HG03175 (cell line): ENCODE data around the gene STX16.
A peak's percentile ranks its signal among the peaks of the same experiment; 100 is the strongest.

Source experiments
- ATAC-seq: cut with Tn5 transposase; IDR thresholded peaks from one replicate; pipeline ENCODE4 v1.9.1; 2021; ENCODE audit warnings: mild to moderate bottlenecking, moderate library complexity; ENCODE audit not compliant: unreplicated experiment

Gene STX16

DNA sequence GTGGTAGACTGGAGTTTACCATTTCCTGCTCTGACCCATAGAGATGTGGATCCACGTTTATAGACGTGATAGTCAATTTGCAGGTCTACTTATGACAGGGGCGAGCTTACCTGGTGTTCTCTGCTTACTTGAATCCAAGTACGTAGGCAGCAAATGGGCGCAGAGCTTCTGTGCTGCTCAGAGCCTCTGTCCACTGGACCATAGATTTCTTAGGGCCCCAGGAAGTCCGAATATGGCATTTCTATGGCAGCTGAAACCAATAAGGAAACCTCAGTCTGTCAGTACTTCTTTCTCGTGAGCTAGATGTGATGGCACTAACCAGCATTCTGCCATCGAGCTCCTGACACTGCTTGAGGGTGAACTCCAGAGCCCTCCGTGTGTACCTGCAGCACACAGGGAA is 22.0 kb downstream of the STX16 start:
- no peak for ATAC-seq

DNA sequence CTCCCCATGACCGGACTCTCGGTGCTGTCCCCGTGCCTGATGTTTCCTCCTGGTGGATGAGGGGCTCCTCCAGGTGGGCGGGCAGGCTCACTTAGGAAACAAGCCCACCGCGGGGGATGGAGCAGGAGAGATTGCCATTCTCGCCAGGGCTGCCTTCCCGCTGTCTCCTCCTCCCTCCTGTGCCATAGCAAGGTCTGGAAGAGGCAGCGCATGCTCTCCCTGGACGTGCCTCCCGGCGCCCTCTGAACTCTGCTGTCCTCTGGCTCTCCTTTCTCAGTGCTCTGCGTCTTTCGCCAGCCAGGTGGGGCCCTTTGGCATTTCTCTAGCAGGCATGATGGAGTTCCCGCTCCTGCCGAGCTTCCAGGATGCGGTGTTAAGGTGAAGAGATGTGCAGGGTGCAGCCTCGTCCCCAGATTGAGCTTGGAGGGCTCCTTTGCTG is 24.1 kb downstream of the STX16 start:
- ATAC-seq = no peak

DNA sequence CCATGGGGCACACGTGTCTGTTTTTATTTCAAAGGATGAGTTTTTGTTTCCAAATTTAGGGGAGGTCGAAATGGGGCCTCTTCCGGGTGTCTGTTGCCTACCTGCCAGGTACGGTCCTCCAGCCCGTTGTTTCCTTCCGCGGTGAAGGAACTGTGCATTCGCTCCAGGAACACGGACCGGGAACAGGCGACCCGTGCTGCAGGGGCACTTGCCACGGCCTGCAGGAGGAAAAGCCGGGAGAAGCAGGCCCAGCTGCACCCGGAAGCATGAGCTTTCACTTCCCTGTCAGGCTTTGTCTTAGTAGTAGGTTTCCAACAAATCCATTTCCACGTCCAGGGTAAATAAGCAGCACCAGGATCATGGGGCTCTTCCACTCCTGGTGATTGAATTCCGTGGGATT is 24.6 kb downstream of the STX16 start:
- ATAC-seq = no peak

DNA sequence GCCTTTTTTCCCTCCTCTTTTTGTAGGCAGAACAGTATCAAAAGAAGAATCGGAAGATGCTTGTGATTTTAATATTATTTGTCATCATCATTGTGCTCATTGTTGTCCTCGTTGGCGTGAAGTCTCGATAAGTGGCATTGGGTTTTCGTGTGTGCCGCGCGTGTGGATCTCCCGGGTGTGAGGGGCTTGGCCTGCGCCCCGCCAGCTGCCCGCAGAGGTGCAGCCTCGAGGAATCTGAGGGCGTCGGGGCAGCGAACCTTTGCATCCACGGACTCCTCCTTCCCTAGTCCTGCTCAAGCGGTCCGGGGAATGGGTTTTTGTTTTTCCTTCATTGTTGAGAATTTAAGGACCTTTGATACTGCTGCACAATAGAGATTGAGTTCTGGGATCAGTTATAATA is 25.1 kb downstream of the STX16 start:
- no peak for ATAC-seq

DNA sequence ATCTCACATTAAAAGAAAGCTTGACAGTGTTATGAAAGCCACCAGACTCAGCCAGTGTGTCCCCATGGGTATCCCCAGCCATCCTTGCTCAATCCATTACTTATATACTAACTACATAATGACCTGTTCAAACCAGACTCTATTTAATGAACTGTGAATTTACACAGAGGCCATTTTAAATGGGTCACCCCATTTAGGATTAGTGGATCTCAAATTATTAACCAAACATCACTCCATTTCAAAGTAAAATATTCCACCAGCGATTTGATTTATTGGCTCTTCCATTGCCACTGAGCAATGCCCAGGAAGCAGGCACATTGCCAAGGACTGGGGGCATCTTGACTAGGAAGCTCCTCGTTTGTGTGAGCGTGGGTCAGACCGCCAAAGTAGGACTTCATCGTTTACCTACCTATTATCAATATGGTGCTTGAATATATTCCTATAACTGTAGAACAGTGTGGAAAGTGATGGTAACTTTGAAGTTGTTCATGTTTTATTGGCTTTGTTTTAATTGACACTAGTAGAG is 26.1 kb downstream of the STX16 start:
- ATAC-seq = no peak

DNA sequence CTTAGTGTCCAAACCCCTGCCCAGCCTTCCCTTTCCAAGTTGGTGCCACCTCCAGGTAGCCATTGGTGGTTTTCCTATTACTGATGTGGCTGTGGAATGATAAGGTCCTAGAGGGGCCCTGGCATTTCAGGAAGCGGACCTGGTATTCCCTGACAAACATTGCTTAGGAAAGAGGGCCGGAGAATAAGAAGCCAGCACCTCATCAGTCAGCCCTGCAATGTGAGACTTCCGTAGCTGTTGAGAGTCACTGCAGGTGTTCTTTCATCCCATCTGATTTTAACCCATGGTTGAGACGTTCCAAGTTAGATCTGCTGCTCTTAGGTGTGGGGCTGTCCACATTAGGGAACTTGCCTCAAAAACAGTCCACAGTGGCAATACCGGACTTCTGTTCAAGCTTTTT is 26.7 kb downstream of the STX16 start:
- ATAC-seq = no peak

DNA sequence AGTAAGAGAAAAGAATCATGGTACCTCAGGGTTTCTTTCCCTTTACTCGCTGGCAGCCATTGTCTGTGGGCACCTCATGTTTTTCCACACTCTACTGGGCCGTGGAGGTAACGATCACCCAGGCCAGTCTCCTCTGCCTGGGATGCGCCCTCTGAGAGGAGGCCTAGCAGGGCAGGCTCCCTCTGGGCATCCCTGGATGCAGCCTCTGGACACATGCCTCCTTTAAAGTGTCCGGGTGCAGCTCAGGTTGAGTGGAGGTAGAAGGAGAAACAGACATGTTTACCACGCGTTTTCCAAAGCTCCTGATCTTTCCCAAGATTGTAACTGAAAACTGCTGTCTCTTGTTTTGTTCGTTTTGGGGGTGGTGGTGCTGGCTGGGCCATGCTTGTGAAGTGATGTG is 27.7 kb downstream of the STX16 start:
- no peak for ATAC-seq

DNA sequence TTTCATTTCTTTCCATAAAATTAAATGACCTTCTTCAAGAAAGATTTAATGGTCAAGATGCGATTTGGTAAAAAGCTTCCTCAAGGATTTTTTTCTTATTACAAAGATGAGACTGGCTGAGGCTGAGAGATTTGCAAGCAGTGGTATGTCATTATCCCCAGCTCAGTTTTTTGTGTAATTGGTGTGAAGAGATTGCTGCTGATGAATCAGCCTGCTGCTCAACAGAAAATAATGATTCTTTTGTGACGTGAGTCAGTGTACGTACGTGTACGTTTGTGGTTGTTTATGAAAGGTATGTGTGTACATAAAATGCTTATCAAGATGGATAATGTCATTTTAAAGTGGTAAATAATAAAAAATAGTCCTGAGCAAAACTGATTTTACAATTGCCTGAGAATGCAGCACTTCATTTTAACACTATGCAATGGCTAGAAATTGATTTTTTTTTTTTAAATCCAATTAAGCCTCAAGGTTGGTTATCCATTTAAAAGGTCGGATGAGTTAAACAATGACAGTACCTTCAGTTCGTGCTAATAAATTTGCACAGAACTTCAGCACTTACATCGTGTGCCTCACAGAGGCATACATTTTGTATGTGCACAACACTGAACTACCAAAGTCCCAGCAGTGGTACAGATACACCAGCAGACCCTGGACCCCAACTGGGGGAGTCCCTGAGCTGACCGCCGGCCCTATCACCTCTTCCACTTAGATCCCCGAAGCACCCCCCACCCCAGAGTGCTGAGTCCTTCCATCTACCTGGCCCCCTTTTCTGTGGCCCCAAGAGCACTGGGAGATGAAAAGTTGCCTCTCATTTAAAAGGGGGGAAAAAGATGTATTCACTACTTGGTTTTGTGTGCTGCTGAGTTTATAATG is 31.8 kb downstream of the STX16 start:
- no peak for ATAC-seq

DNA sequence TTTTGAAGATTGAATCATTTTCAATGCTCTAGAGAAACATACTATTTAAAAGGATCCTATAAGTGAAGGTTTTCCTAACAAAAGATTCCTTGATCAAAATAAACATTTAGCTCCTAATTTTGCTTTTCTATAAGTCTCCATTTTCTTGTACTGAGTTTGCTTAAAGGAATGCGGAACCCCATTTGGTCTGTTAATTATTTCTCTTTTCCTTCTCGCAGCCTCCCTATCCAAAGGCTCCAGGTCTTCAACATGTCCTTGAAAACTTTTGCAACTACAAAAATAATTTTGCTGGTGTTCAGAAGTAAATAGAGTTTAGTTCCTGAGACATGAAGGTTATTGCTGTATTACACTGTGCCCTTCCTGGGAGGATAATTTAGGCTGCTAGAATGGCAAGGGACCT is 33.2 kb downstream of the STX16 start:
- ATAC-seq = no peak

DNA sequence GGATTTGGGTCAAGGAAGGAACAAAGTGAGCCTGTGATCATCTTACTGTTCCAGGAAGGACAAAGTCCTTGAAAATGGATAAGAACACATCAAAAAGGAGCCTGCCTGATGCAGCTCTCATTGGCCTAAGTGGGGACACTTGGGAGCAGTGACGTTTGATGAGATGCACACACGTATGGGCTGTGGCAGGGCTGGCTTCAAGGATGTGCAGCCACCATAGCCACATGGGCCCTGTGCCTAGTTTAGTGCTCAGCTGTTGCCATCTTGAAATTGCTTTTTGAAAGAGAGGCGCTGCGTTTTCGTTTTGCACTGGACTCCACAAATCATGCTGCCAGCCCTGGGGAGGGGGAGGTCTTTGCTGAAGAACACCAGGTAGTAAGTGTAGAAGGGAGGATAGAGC is 34.9 kb downstream of the STX16 start:
- no peak for ATAC-seq

DNA sequence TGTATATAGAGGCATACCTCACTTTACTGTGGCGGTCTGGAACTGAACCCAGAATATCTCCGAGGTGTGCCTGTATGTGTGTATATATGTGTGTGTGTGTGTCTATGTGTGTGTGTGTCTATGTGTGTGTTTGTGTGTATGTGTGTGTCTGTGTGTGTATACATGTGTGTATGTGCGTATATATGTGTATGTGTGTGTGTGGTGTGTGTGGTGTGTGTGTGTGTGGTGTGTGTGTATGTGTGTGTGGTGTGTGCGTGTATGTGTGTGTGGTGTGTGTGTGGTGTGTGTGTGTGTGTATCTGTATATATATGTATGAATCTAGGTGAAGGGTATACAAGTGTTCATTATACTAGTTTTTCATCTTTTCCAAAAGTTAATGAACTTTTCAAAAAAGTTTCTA is 37.3 kb downstream of the STX16 start:
- no peak for ATAC-seq

DNA sequence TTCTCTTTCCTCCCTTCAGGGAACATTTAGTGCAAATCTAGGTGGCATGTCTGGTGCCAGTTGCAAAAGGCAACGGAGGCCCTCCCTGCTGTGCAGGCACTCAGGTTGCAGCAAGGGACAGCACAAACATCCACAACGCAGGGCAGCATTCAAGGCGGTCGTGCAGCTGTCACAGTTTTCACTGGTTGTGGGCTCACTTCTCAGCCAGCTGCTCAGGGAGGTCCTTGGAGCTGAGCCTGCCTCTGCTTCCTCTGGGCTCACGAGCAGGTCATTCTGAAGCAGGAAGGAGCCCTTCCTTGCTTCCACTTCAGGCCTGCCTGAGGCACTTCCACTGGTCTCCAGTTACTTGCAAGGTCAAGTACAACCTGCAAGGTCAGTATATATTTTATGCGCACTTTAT is 37.8 kb downstream of the STX16 start:
- ATAC-seq = no peak

DNA sequence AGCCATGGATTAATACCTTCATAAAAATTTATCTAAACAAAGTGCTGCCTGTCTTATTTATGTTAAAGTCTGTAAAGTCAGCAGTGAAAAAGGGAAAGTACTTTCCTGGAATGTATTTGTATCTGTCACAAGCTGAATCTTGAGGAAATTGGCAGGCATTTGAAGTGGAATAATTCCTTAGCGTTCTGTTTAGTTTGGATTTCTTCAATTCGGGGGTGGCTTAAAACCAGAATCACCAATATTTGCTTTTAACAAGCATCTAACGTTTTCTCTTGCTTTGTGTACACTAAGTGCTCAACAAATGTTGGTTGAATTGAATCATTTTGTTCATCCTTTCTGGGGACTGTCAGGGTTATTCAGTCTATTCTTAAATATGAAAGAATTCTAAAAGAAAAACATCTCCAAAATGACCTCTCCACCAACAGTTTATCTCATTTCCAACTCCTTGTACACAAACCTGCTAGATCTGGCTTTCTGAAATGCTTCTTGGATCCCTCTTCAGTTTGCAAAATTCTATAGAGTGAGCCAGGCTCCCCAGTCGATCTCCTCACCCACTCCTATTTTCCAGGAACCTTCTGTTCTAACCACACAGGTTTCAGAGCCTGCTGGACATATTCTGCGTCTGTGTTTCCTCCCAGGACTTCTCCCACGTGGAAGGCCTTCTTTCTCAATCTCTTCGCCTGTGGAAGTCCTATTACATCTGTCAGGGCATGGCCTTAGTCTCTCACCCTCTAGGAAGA is 39.5 kb downstream of the STX16 start:
- no peak for ATAC-seq

DNA sequence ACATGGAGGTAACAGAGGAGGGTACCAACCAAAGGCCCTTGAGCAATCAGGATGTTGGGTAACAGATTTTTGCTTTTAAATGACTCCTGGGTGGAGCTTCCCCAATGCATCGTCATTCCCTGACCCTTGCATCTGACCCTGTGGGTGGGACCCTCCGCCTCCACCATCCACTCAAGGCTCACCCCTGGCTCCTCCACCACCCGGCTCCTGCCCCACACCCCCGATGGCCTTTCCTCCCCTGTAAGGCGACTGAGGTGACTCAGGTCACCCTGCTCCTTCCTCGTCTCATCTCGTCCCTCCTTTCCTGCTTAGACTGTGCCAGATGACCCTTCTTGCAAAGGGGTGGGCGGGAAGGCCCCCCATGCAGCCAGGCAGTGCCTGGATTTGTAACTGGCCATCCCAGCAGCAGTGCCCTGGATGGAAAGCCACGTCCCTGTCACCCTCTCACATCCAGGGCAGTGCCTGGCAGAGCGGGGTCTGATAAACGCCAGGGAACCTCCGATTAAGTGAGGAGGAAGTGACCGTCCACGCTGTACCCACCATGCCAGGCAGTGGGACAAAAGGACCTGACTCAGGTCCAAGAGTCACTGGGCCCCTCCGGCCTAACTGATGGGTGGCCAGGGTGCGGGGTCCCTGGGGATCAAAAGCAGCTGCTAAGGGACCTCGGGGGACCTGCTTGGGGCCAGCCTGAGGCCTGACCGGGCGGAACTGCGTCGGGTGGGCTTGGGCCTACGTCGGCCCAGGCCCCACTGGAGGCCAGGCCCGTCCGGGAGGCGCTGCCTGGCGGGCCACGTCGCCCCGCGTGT is 40.9 kb downstream of the STX16 start:
- ATAC-seq = no peak

DNA sequence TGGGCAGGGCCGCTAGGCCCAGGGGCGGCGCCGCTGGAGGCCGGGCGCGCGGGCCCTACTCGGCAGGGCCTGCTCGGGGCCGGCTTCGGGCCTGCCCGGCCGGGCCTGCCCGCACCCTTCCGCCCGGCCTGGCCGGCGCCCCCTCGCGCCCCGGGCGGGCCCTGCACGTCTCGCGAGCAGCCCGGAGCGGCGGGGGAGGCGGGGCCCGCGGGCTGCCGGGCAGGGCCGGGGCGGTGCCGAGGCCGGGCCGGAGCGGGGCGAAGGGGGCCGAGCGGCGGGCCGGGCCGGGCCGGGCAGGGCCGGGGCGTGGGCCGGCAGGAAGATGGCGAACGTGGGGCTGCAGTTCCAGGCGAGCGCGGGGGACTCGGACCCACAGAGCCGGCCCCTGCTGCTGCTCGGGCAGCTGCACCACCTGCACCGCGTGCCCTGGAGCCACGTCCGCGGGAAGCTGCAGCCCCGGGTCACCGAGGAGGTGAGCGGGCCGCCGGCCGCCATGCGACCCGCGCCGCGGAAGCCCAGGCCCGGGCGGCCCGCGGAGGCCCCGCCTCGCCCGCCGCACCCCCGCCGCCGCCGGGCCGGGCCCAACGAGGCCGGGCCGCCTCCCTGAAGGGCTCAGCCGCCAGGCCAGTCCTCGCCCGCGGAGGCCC is 41.6 kb downstream of the STX16 start, which contains the start of gene NPEPL1:
Gene NPEPL1, plus strand, starts transcription at position 222 of the 647 bp plus-strand sequence. Its CDS starts 101 bp downstream, at position 323.
- peak; percentile 88 for ATAC-seq

DNA sequence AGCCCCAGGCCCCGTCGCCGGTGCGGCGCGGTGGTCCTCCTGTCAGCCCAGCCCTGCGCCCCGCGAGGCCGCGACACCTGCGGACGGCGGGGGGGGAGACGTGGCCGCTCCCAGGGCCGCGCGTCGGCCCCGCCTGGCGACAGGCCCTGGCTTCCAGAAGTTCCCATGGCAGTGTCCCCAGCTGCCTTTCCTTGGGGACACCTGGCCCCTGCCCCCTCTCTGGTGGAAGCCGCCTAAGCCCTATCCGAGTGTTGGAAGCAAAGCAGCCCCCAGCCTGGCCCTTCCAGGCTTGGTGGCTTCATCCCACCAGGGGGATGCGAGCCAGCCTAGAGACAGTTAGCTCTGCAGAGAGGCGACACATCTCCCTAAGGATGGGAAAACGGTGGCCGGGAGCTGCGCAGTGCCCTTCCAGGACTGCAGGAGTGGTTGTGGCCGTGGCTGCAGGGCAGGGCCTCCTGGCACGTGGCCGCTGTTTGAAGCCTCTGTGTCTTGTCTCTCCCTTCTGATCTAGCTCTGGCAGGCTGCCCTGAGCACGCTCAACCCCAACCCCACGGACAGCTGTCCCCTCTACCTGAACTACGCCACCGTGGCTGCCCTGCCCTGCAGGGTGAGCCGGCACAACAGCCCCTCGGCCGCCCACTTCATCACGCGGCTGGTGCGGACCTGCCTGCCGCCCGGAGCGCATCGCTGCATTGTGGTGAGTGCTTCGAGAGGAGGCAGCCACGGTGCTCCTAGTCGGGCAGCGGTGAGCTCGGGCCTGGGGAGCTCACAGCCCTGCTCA is 42.3 kb downstream of the STX16 start:
- peak; percentile 21 for ATAC-seq

DNA sequence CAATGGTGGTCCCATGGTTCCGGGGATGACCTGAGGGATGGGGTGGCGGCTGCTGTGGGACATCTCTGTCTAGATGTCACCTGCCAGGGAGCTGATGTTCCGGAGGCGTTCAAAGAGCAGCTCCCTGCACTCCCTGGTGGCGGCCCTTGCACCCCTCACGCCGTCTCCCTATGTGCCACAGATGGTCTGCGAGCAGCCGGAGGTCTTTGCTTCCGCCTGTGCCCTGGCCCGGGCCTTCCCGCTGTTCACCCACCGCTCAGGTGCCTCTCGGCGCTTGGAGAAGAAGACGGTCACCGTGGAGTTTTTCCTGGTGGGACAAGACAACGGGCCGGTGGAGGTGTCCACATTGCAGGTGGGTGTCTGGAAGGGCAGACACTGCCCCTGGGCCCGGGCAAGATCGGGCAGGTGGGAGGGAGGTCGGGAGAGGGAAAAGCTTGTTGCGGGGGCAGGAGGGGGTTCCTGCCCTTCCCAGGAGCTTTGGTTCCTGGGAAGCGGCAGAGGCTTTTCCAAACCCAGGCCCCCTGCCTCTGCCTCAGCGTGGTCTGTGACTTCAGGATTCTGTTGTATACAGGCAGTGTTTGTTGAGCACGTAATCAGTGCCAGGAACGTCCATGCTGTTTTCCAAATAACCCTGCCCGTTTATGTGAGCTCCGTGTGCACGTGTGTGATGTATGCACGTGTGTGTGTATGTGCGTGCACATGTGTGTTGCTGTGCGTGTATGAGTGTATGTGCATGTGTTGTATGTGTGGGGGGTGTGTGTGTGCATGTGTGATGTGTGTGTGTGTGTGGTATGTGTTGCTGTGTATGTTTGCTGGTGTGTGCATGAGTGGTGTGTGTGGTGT is 43.4 kb downstream of the STX16 start:
- no peak for ATAC-seq

DNA sequence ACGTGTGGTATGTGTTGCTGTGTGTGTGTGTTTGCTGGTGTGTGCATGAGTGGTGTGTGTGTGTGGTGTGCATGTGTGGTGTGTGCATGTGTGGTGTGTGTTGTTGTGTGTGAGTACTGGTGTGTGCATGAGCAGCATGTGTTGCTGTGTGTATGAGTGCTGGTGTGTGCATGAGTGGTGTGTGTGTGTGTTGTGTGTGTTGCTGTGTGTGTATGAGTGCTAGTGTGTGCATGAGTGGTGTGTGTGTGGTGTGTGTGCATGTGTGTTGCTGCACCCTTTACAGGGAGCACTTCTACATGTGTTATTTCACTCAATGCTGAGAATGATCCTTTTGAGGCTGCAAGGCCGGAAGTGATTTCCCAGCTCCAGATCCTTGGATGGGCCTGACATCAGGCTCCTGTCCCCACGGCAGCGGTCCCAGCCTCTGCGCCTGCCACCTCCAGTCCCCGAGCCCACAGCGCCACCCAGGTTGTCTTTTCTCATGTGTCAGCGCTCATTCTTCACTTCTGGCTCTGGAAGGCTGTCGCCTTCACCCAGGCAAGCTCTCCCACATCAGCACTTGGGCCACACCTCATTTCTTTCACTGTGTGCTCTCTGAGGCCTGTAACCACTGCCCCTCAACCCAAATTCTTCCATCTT is 44.1 kb downstream of the STX16 start:
- ATAC-seq = no peak
